MM.1S (cell line): ENCODE measurements around the gene MAEA.

Source experiments
- DNase-seq: peaks from one replicate; pipeline ENCODE4 v3.0.0-alpha.2; 2015
- H2AFZ ChIP-seq: fragments of 300-600 bp; sonication (generic); 2 replicates; pipeline ENCODE4 v1.6.0; 2016; ENCODE audit warnings: antibody characterized with exemption, low read length
- H3F3A ChIP-seq: fragments of 300-600 bp; sonication (generic); 2 replicates; pipeline ENCODE4 v1.6.1; 2016; ENCODE audit warnings: mild to moderate bottlenecking, antibody characterized with exemption, low read length, moderate library complexity, mixed read lengths; ENCODE audit not compliant: insufficient read depth
- H3K27ac ChIP-seq: fragments of 300-600 bp; sonication (generic); 2 replicates; pipeline ENCODE4 v1.5.1; 2016; ENCODE audit warnings: mild to moderate bottlenecking, low read length
- H3K27me3 ChIP-seq: fragments of 300-600 bp; sonication (generic); replicated peaks from 2 replicates; pipeline ENCODE4 v1.6.0; 2016; ENCODE audit warnings: low read length; ENCODE audit not compliant: insufficient read depth
- H3K36me3 ChIP-seq: fragments of 300-600 bp; sonication (generic); replicated peaks from 2 replicates; pipeline ENCODE4 v1.6.1; 2016; ENCODE audit warnings: mild to moderate bottlenecking, low read length, mixed read lengths; ENCODE audit not compliant: insufficient read depth
- H3K4me1 ChIP-seq: fragments of 300-600 bp; sonication (generic); 2 replicates; pipeline ENCODE4 v1.6.1; 2016; ENCODE audit warnings: low read length, mixed read lengths
- H3K4me2 ChIP-seq: fragments of 300-600 bp; sonication (generic); 2 replicates; pipeline ENCODE4 v1.6.0; 2016; ENCODE audit warnings: low read depth, low read length
- H3K4me3 ChIP-seq: fragments of 300-600 bp; sonication (generic); 2 replicates; pipeline ENCODE4 v1.5.1; 2016; ENCODE audit warnings: low read length, mixed read lengths
- H3K79me2 ChIP-seq: fragments of 300-600 bp; sonication (generic); 2 replicates; pipeline ENCODE4 v1.6.1; 2016; ENCODE audit warnings: mixed run types, low read length, mixed read lengths
- H3K9ac ChIP-seq: fragments of 300-600 bp; sonication (generic); 2 replicates; pipeline ENCODE4 v1.6.1; 2016; ENCODE audit warnings: low read length, mixed read lengths
- H3K9me2 ChIP-seq: fragments of 300-600 bp; sonication (generic); replicated peaks from 2 replicates; pipeline ENCODE4 v1.6.1; 2016; ENCODE audit warnings: mild to moderate bottlenecking, low read length, mixed read lengths; ENCODE audit not compliant: insufficient read depth
- H3K9me3 ChIP-seq: fragments of 300-600 bp; sonication (generic); replicated peaks from 2 replicates; pipeline ENCODE4 v1.6.1; 2016; ENCODE audit warnings: mild to moderate bottlenecking, low read length, mixed read lengths; ENCODE audit not compliant: insufficient read depth
- H4K20me1 ChIP-seq: fragments of 300-600 bp; sonication (generic); 2 replicates; pipeline ENCODE4 v1.6.1; 2016; ENCODE audit warnings: mild to moderate bottlenecking, low read length, moderate library complexity, mixed read lengths; ENCODE audit not compliant: insufficient read depth
- EZH2 ChIP-seq: fragments of 300-600 bp; sonication (generic); optimal IDR thresholded peaks from 2 replicates; pipeline ENCODE3; 2017; ENCODE audit warnings: low read depth, mild to moderate bottlenecking, antibody characterized with exemption, low read length, mixed read lengths
- EZH2phosphoT487 ChIP-seq: fragments of 300-600 bp; sonication (generic); IDR thresholded peaks from 2 replicates; pipeline ENCODE4 v1.6.1; 2018; ENCODE audit warnings: antibody characterized with exemption, low read length
- TF ChIP-seq, protein P1 (sequence below): fragments of 300-600 bp; sonication (generic); IDR thresholded peaks from 2 replicates; pipeline ENCODE4 v1.5.1; 2016; ENCODE audit warnings: antibody characterized with exemption, low read length, mixed read lengths

MAEA gene

GRCh38 chr4:1381944-1382541 is 92.4 kb downstream of the MAEA start:
- no peaks in the 10 kb centered on the region for H3K27me3 ChIP-seq
- TF ChIP-seq, protein P1, sequence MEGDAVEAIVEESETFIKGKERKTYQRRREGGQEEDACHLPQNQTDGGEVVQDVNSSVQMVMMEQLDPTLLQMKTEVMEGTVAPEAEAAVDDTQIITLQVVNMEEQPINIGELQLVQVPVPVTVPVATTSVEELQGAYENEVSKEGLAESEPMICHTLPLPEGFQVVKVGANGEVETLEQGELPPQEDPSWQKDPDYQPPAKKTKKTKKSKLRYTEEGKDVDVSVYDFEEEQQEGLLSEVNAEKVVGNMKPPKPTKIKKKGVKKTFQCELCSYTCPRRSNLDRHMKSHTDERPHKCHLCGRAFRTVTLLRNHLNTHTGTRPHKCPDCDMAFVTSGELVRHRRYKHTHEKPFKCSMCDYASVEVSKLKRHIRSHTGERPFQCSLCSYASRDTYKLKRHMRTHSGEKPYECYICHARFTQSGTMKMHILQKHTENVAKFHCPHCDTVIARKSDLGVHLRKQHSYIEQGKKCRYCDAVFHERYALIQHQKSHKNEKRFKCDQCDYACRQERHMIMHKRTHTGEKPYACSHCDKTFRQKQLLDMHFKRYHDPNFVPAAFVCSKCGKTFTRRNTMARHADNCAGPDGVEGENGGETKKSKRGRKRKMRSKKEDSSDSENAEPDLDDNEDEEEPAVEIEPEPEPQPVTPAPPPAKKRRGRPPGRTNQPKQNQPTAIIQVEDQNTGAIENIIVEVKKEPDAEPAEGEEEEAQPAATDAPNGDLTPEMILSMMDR = no peak
- TF ChIP-seq EZH2 = no peak
- TF ChIP-seq EZH2phosphoT487 = no peak
- no peak overlapping the region for H3K9ac ChIP-seq
- no peak for DNase-seq
- H3K9me2 ChIP-seq = no peaks in the 10 kb centered on the region
- no peak overlapping the region for H3K27ac ChIP-seq
- no peaks in the 10 kb centered on the region for H3K36me3 ChIP-seq
- H3K4me2 ChIP-seq = no peak overlapping the region
- H3K9me3 ChIP-seq = no peaks in the 10 kb centered on the region
- no peak overlapping the region for H2AFZ ChIP-seq
- H3K4me1 ChIP-seq = no peaks in the 10 kb centered on the region
- H4K20me1 ChIP-seq = no peaks in the 10 kb centered on the region
- no peaks in the 10 kb centered on the region for H3K79me2 ChIP-seq
- no peaks in the 10 kb centered on the region for H3F3A ChIP-seq
- no peak overlapping the region for H3K4me3 ChIP-seq

DNA sequence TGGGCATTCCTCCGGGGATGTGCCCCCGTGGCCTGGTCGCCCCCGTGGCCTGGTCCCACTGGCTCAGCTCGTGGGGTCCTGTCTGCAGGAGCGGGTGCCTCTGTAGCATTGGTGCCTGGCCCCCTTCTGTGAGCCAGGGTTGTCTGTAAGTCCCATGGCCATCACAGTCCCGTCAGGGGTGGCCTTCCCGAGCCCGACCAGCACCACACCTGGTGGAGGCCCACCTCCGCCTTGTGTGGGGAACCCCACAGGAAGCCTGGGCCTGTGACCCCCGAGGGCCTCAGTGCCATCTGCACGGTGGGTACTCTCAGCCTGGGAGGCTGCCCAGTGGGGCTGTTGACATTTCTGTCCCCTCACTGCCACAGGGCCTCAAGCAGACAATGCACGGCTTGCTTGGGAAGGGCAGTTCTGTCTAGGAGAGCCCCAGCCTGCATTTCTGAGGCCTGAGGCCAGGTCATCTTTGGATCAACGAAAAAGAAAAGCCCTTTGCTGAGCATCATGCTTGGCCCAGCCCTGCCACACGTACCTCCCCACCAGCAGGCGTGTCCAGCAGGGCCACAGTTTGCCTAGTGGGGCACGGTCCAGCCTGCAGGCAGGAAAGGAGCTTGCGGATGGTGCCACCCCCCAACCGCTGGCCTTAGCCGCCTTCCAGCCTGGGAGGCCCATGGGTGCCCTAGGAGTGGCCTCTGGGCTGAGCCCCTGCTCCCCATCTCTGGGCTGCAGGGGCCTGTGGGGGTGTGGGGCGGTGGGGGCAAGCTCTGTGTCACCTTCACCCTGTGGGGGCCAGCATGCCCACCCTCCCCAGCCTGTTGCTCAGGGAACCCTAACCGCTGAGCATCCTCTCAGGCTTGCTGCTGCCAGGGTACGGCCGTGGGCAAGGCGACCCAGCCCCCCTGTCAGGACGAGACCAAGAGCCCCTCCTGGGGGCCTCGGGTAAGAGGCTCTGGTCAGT is 93.4 kb downstream of the MAEA start:
- no peak overlapping the region for H3K4me3 ChIP-seq
- TF ChIP-seq EZH2phosphoT487 (no peak), EZH2 (no peak)
- TF ChIP-seq, protein P1 = no peak
- H3K4me1 ChIP-seq = no peaks in the 10 kb centered on the region
- no peaks in the 10 kb centered on the region for H3K9me3 ChIP-seq
- H3K4me2 ChIP-seq = no peak overlapping the region
- H3F3A ChIP-seq = no peaks in the 10 kb centered on the region
- no peaks in the 10 kb centered on the region for H3K36me3 ChIP-seq
- H3K79me2 ChIP-seq = no peaks in the 10 kb centered on the region
- no peak overlapping the region for H3K9ac ChIP-seq
- H3K27me3 ChIP-seq = no peaks in the 10 kb centered on the region
- no peak for DNase-seq
- H2AFZ ChIP-seq = no peak overlapping the region
- no peaks in the 10 kb centered on the region for H4K20me1 ChIP-seq
- no peak overlapping the region for H3K27ac ChIP-seq
- no peaks in the 10 kb centered on the region for H3K9me2 ChIP-seq

- Histone ChIP-seq H3K9me3 (no peaks in the 10 kb centered on the region; the same call in 1 of the 2 replicates), H2AFZ (no peak overlapping the region), H3F3A (no peaks in the 10 kb centered on the region), H3K9me2 (no peaks in the 10 kb centered on the region), H3K27me3 (no peaks in the 10 kb centered on the region), H3K4me1 (no peaks in the 10 kb centered on the region), H3K36me3 (no peaks in the 10 kb centered on the region), H3K79me2 (no peaks in the 10 kb centered on the region), H3K4me2 (no peak overlapping the region), H3K4me3 (no peak overlapping the region), H4K20me1 (no peaks in the 10 kb centered on the region), H3K9ac (no peak overlapping the region), H3K27ac (no peak overlapping the region)
- DNase-seq = no peak
- TF ChIP-seq EZH2 (no peak), EZH2phosphoT487 (no peak)
- TF ChIP-seq, protein P1 = no peak
These were observed 94.3 kb downstream of the MAEA start for GRCh38 chr4:1383728-1384591.
